HEK293 (cell line): ENCODE results near the gene SLC1A7.

Experiments
- BCL11B ChIP-seq: fragments of 450-650 bp; formaldehyde crosslinking; IDR thresholded peaks from 2 replicates; pipeline ENCODE4 v1.5.1; 2016; ENCODE audit warnings: low read depth, missing biosample characterization, missing genetic modification characterization
- CTCF ChIP-seq: fragments of 450-650 bp; formaldehyde crosslinking; IDR thresholded peaks from 2 replicates; pipeline ENCODE4 v1.5.1; 2016; ENCODE audit warnings: missing biosample characterization, missing genetic modification characterization
- MZF1 ChIP-seq: fragments of 450-650 bp; formaldehyde crosslinking; IDR thresholded peaks from 2 replicates; pipeline ENCODE4 v1.5.1; 2017; ENCODE audit warnings: missing biosample characterization, missing genetic modification characterization, borderline replicate concordance
- PATZ1 ChIP-seq: fragments of 450-650 bp; formaldehyde crosslinking; IDR thresholded peaks from 2 replicates; pipeline ENCODE4 v1.5.1; 2016; ENCODE audit warnings: missing biosample characterization, missing genetic modification characterization
- REST ChIP-seq: fragments of 450-650 bp; formaldehyde crosslinking; IDR thresholded peaks from 2 replicates; pipeline ENCODE4 v1.5.1; 2016; ENCODE audit warnings: missing biosample characterization, missing genetic modification characterization
- ZBTB10 ChIP-seq: fragments of 450-650 bp; formaldehyde crosslinking; IDR thresholded peaks from 2 replicates; pipeline ENCODE4 v1.5.1; 2016; ENCODE audit warnings: missing biosample characterization, missing genetic modification characterization
- ZFP41 ChIP-seq: fragments of 450-650 bp; formaldehyde crosslinking; IDR thresholded peaks from 2 replicates; pipeline ENCODE4 v1.5.1; 2016; ENCODE audit warnings: missing biosample characterization, missing genetic modification characterization, borderline replicate concordance
- ZNF362 ChIP-seq: fragments of 450-650 bp; formaldehyde crosslinking; IDR thresholded peaks from 2 replicates; pipeline ENCODE4 v1.5.1; 2016; ENCODE audit warnings: missing biosample characterization, missing genetic modification characterization
- ZNF449 ChIP-seq: fragments of 450-650 bp; formaldehyde crosslinking; IDR thresholded peaks from 2 replicates; pipeline ENCODE4 v1.5.1; 2017; ENCODE audit warnings: missing biosample characterization, mild to moderate bottlenecking, missing genetic modification characterization, moderate library complexity
- ZNF645 ChIP-seq: fragments of 450-650 bp; formaldehyde crosslinking; IDR thresholded peaks from 2 replicates; pipeline ENCODE4; 2016; ENCODE audit warnings: missing biosample characterization, missing genetic modification characterization
- TF ChIP-seq, protein P1 (sequence below): sonication (generic); formaldehyde crosslinking; IDR thresholded peaks from 2 replicates; pipeline ENCODE4 v1.8.1; 2022; ENCODE audit warnings: mild to moderate bottlenecking, moderate library complexity, missing genetic modification reagents

- TF ChIP-seq ZNF449 (tag by site-specific recombination) (no peak), CTCF (tag by site-specific recombination) (no peak), MZF1 (no peak), BCL11B (no peak), PATZ1 (tag by site-specific recombination) (no peak), ZNF362 (no peak), ZNF645 (tag by site-specific recombination) (no peak), ZFP41 (tag by site-specific recombination) (no peak), REST (tag by site-specific recombination) (no peak), ZBTB10 (tag by site-specific recombination) (no peak)
- TF ChIP-seq, protein P1, sequence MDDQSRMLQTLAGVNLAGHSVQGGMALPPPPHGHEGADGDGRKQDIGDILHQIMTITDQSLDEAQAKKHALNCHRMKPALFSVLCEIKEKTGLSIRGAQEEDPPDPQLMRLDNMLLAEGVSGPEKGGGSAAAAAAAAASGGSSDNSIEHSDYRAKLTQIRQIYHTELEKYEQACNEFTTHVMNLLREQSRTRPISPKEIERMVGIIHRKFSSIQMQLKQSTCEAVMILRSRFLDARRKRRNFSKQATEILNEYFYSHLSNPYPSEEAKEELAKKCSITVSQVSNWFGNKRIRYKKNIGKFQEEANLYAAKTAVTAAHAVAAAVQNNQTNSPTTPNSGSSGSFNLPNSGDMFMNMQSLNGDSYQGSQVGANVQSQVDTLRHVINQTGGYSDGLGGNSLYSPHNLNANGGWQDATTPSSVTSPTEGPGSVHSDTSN (CRISPR knock-in tag) = no peak
Observed at GRCh38 chr1:53075761-53076163, 66.7 kb downstream of the SLC1A7 start.
